Measurements from ENCODE around the gene PPP4R2. TPM values are rescaled to one million over a fixed set of nuclear protein-coding genes. Genes with fewer than 3 reads are reported as not detected.

The PPP4R2 gene
- total and polyA plus RNA-seq, 10 of the 15 experiments (the other 5 are each of a cell fraction or from before 2014, with no cell fraction given) = 16.7 to 83.4 (median 38.9) TPM

- peaks cover 10% of the 10 kb centered on the region for H3K4me1 ChIP-seq (ENCODE audit: control insufficient read depth, insufficient read depth, low read length)
- no peaks in the 10 kb centered on the region for H3K27me3 ChIP-seq (replicated peaks in 1 of 2; ENCODE audit: control insufficient read depth in 2 of 2, insufficient read depth in 2 of 2, low read length in 1 of 2)
- ChIA-PET SMC1A (ENCODE audit: uncharacterized antibody, unreplicated experiment) (no interaction called here), POLR2A (no interaction called here), CTCF (no interaction called here), RAD21 (ENCODE audit: unreplicated experiment) (interaction anchor here (0.6 to 0.9 kb wide), 2 partner anchors 8 to 26 kb away, joined by 3 read pairs; no protein-coding TSS in a partner anchor)
- H3K4me3 ChIP-seq = no peak overlapping the region
- H3K36me3 ChIP-seq (ENCODE audit: control insufficient read depth in 2 of 2, insufficient read depth in 2 of 2, low read length in 1 of 2) = peaks cover 0 to under 1% of the 10 kb centered on the region in 2 experiments
- in situ Hi-C loops (cut with MboI) (no loop called here), intact Hi-C loops (cut with micrococcal nuclease; ENCODE audit: unreplicated experiment) (no loop called here)
- H3K9me3 ChIP-seq (replicated peaks; ENCODE audit: control insufficient read depth, insufficient read depth, low read length) = no peaks in the 10 kb centered on the region; the same call in 2 of the 3 replicates
- H3K79me2 ChIP-seq (ENCODE audit: control insufficient read depth, insufficient read depth, low read length) = peaks cover 98% of the 10 kb centered on the region
- FAIRE-seq (no peak), DNase-seq (ENCODE audit: low read depth, low spot score) (no peak), ATAC-seq (no peak; the same call in 2 of the 3 replicates)
- no peak overlapping the region for H3K4me2 ChIP-seq (ENCODE audit: control insufficient read depth, insufficient read depth)
- no peak overlapping the region for H3K9ac ChIP-seq (ENCODE audit: control insufficient read depth, insufficient read depth, low read length)
- H2AFZ ChIP-seq (ENCODE audit: control insufficient read depth, low read depth, low read length) = no peak overlapping the region
- no peak for TF ChIP-seq CBFB (IDR thresholded peaks at IDR 0.05; ENCODE audit: low read depth)
- TF ChIP-seq ZNF592 (IDR thresholded peaks at IDR 0.05) = no peak
- TF ChIP-seq ZSCAN29 (IDR thresholded peaks at IDR 0.05) = no peak
- TF ChIP-seq POLR2AphosphoS5 (IDR thresholded peaks at IDR 0.05; ENCODE audit: low read length) = no peak
- no peak for TF ChIP-seq FOXK2 (IDR thresholded peaks at IDR 0.05)
- TF ChIP-seq E2F4 (IDR thresholded peaks at IDR 0.05; ENCODE audit: low read depth, low read length) = no peak
- no peak for TF ChIP-seq IKZF1 (conservative IDR thresholded peaks at IDR 0.05)
- TF ChIP-seq CUX1 (IDR thresholded peaks at IDR 0.05; ENCODE audit: insufficient replicate concordance, low read depth, low read length) = no peak
- no peak for TF ChIP-seq SREBF1 (IDR thresholded peaks at IDR 0.05; ENCODE audit: low read length)
- 67% methylated on average over 4 of the region's 4 CpGs for WGBS (ENCODE audit: insufficient coverage, insufficient replicate concordance, low lambda C conversion rate, missing lambda C conversion rate)
- peaks cover 3% of the 10 kb centered on the region; the same call in 1 of the 2 replicates for H4K20me1 ChIP-seq (ENCODE audit: control insufficient read depth, insufficient read depth)
- BruUV-seq (replicated peaks) = no TSS peak
- no peak overlapping the region; the same call in 1 of the 2 replicates for H3K27ac ChIP-seq (ENCODE audit: control insufficient read depth, insufficient read depth)
These were observed 32.2 kb downstream of the PPP4R2 start for GRCh38 chr3:73028803-73029202.
